Mucosa of descending colon (tissue), 3 donors: Measurements from ENCODE around the gene RAG1. TPM values are rescaled to one million over a fixed set of nuclear protein-coding genes. Genes with fewer than 3 reads are reported as not detected.
A peak's percentile ranks its signal among the peaks of the same experiment; 100 is the strongest.

Source experiments
- ATAC-seq: fragments of 200-7000 bp; cut with Tn5 transposase; one replicate; pipeline ENCODE4 v1.9.1; 2020; ENCODE audit warnings: mild to moderate bottlenecking, moderate library complexity
- DNase-seq, 3 donors: peaks; one replicate each; pipeline ENCODE4 v3.0.0-alpha.2; 2020
- H3K36me3 ChIP-seq: fragments of 200-600 bp; one replicate; pipeline ENCODE4 v1.8.0; 2021; ENCODE audit warnings: low read depth, mild to moderate bottlenecking
- H3K4me1 ChIP-seq: fragments of 200-600 bp; one replicate; pipeline ENCODE4 v1.8.0; 2021; ENCODE audit warnings: low read depth, mild to moderate bottlenecking
- H3K4me3 ChIP-seq: fragments of 200-600 bp; one replicate; pipeline ENCODE4 v1.8.0; 2021; ENCODE audit warnings: mild to moderate bottlenecking
- H3K9me3 ChIP-seq: fragments of 200-600 bp; one replicate; pipeline ENCODE4 v1.8.0; 2021; ENCODE audit warnings: mild to moderate bottlenecking
- intact Hi-C, 2 donors: fragments of 100-400 bp; cut with DNase I in 1 of 2; cut with micrococcal nuclease in 1 of 2; formaldehyde crosslinking; loops; one replicate each; pipeline versions ENCODE4 v1.11.0 to v1.11.1; 2022; cut with DNase I, micrococcal nuclease
- total RNA-seq, 3 donors: library from RNA; stranded (reverse); fragmentation: NEBNext Ultra II Directional in 2 of 3; extraction: Animal tissue kit (Norgen Biotek cat#: 25700) in 2 of 3; gene quantifications; one replicate each; pipeline versions ENCODE4 v1.2.1 to v1.2.4, GENCODE V29; 2021 to 2023
- TF ChIP-seq, protein P1 (sequence below): fragments of 200-600 bp; IDR thresholded peaks from one replicate; pipeline ENCODE4 v1.8.0; 2022; ENCODE audit warnings: antibody characterized with exemption, mild to moderate bottlenecking
- donor health status: DM: no; HTN: no; CAD: no; lungs with moderate emphysema.
- donor health status: DM: no; HTN: no; CAD: no.
- donor health status: DM: no; HTN: yes; CAD: no.

RAG1 gene
- total RNA-seq, 3 donors from 2014 or later: 1.5 to 1.9 (median 1.9) TPM

DNA sequence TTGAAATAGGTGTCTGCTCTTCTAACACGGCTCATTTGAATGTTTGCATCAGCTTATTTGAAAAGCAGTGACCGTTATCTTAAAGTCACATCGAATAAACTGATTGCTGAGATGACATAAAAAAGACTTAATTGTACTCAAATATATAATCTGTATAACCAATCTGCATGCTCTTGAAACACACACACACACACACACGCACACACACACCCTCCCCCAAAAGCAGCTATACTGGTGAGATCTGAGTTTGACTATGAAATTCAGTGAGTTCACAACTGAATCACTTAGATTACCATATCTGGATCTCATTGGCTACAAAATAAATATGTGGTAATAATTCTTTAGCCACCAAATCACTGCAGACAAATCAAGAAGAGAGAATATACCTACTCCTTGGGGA lies 22.7 kb downstream of the RAG1 start:
- no peaks in the 10 kb centered on the region for H3K9me3 ChIP-seq
- intact Hi-C loops: no loop called here
- ATAC-seq (no peak), DNase-seq (no peak)
- H3K4me3 ChIP-seq: no peak overlapping the region
- TF ChIP-seq, protein P1, sequence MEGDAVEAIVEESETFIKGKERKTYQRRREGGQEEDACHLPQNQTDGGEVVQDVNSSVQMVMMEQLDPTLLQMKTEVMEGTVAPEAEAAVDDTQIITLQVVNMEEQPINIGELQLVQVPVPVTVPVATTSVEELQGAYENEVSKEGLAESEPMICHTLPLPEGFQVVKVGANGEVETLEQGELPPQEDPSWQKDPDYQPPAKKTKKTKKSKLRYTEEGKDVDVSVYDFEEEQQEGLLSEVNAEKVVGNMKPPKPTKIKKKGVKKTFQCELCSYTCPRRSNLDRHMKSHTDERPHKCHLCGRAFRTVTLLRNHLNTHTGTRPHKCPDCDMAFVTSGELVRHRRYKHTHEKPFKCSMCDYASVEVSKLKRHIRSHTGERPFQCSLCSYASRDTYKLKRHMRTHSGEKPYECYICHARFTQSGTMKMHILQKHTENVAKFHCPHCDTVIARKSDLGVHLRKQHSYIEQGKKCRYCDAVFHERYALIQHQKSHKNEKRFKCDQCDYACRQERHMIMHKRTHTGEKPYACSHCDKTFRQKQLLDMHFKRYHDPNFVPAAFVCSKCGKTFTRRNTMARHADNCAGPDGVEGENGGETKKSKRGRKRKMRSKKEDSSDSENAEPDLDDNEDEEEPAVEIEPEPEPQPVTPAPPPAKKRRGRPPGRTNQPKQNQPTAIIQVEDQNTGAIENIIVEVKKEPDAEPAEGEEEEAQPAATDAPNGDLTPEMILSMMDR: no peak
- no peaks in the 10 kb centered on the region for H3K4me1 ChIP-seq
- no peaks in the 10 kb centered on the region for H3K36me3 ChIP-seq

DNA sequence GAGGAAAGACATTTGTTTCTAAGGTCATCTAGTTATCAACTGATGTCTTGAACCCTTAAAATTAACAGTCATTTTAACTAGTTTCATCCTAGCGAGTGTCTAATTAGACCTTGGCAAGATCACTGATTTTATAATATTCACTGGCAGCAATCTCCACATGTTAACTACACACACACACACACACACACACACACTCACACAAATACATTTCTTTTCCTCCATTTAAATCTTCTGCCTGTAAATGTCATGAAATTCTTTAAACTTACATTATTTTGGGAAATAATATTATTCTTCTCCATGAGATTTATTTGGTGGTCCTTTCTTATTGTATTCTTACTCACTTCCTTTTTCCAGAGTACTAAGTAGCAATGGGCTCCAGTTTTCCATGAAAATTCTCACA lies 23.6 kb downstream of the RAG1 start:
- Histone ChIP-seq H3K4me1 (no peaks in the 10 kb centered on the region), H3K36me3 (no peaks in the 10 kb centered on the region), H3K4me3 (no peak overlapping the region), H3K9me3 (no peaks in the 10 kb centered on the region)
- DNase-seq: no peak
- intact Hi-C loops: no loop called here
- no peak for ATAC-seq
- TF ChIP-seq, protein P1: no peak

DNA sequence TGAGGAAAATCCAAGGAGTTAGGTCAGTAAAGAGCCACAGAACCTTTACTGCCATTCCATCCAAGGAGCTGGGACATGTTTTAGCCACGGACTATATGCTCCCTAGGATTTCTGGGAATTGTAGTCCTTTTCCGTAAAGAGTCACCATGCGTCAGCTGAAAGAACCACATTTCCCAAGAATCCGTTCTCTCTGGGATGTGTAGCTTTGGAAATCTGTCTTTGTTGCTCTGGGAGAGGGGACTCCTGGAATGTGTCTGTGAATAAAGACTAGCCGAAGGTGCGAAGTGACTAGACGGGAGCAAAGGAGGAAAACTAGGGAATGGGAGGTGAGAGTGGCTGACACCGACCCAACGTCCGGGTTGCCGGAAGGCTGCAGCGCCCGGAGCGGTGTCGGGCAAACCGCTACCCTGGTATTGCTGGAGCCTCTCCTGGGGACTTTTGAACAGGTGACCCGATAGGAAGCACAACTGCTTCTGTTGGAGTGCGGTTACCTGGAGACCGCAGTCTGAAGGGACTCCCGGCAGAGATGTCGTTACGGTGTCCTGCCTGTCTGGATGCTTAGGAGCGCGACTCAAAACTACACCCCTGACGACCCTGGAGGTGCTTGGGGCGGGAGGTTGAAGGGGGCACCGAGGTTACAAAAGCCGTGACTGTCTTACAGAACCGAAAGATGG lies 26.6 kb downstream of the RAG1 start, which contains the start of gene IFTAP:
IFTAP (plus strand) TSS at position 187 of the 674 bp plus-strand sequence. CDS start 15,602 bp downstream, outside the sequence.
- TF ChIP-seq, protein P1: no peak
- ATAC-seq (peak; percentile 100), DNase-seq (peak; percentile 47 to 63 (median 61))
- Histone ChIP-seq H3K9me3 (no peaks in the 10 kb centered on the region), H3K4me1 (no peaks in the 10 kb centered on the region), H3K4me3 (no peak within 1 kb of the TSS), H3K36me3 (no peaks in the 10 kb centered on the region)
- intact Hi-C loops: no loop called here

DNA sequence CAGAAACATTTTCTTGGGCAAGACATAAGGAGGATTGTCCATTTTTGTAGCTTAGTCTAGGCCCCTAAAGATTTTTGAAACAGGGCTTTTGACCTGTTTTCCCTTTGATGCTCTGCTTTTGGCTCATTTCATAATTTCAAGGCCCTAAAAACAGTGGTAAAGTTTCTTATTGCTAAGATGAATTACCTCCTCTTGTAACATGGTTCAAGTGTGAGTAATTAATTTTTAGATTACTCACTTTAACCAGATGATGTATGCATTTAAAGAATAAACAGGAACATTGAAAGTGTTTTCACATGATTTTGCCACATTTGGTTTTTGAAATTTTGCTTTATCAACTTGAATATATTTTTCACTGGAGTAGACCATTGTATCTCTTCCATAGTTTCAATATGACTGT lies 29.1 kb downstream of the RAG1 start:
- ATAC-seq (no peak), DNase-seq (no peak)
- TF ChIP-seq, protein P1: no peak
- Histone ChIP-seq H3K4me1 (no peaks in the 10 kb centered on the region), H3K9me3 (no peaks in the 10 kb centered on the region), H3K4me3 (no peak overlapping the region), H3K36me3 (no peaks in the 10 kb centered on the region)
- intact Hi-C loops: no loop called here

DNA sequence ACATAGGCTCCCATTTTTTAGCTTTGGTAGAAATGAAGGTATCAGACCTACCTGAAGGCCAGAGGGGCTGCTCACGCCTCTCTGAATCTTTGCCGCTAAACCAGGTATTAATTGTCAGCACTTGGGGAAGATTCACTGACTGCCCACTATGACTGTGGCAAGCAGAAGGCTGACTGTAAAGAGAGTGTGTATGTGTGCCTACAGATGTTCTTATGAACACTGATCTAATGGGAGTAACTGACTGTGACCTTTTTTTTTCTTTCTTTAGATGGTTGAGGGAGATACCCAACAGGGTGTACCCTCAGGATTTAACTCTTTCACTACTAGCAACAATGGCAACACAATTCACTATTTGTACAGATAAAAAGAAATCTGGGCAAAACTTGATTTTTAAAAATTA lies 30.2 kb downstream of the RAG1 start, which contains the start of gene RAG2:
RAG2 (minus strand) TSS at position 186 of the 400 bp plus-strand sequence. CDS start 4,068 bp downstream, outside the sequence.
- no peak for ATAC-seq
- H3K9me3 ChIP-seq: no peaks in the 10 kb centered on the region
- H3K4me3 ChIP-seq: no peak within 1 kb of the TSS
- intact Hi-C loops: no loop called here
- H3K36me3 ChIP-seq: no peaks in the 10 kb centered on the region
- H3K4me1 ChIP-seq: no peaks in the 10 kb centered on the region
- DNase-seq: no peak
- TF ChIP-seq, protein P1: no peak
